Caco-2 (cell line): ENCODE data around the gene EBF3. TPM values are rescaled to one million over a fixed set of nuclear protein-coding genes. Genes with fewer than 3 reads are reported as not detected.

Experiments
- BruUV-seq: library from RNA; stranded (reverse); fragments of 400-500 nt; replicated peaks from 2 replicates; lab custom pipeline; 2021; lab: Mats Ljungman, UMichigan
- CTCF ChIA-PET: fragments of 300-600 bp; sonication (Branson Sonifier 250); formaldehyde crosslinking; loops from one replicate; lab custom pipeline; 2022; ENCODE audit warnings: antibody characterized with exemption; lab: Charles Lee
- POLR2A ChIA-PET: fragments of 300-600 bp; sonication (Branson Sonifier 250); formaldehyde crosslinking; loops from one replicate; lab custom pipeline; 2022; ENCODE audit warnings: antibody characterized with exemption; lab: Charles Lee
- DNase-seq, 2 experiments: peaks; one replicate each; pipeline versions ENCODE4 v3.0.0 to v3.0.0-alpha.2; 2020 to 2022
- H3K27me3 ChIP-seq: replicated peaks from 2 replicates; pipeline ENCODE4 v1.6.0; 2011; ENCODE audit warnings: low read length; ENCODE audit not compliant: control insufficient read depth, insufficient read depth
- H3K36me3 ChIP-seq: 2 replicates; pipeline ENCODE4 v1.5.1; 2011; ENCODE audit warnings: low read length; ENCODE audit not compliant: control insufficient read depth, insufficient read depth
- H3K4me1 ChIP-seq: fragments of 250-450 bp; sonication (Bioruptor Pico); 2 replicates; pipeline ENCODE4 v1.5.1; 2020; ENCODE audit warnings: mild to moderate bottlenecking
- H3K4me3 ChIP-seq: 2 replicates; pipeline ENCODE4 v1.5.1; 2011; ENCODE audit warnings: low read depth, mild to moderate bottlenecking, control low read depth, low read length
- H3K9me3 ChIP-seq: fragments of 250-450 bp; sonication (Bioruptor Pico); 2 replicates; pipeline ENCODE4 v1.5.1; 2020; ENCODE audit warnings: mild to moderate bottlenecking, moderate library complexity
- H3K27ac Mint-ChIP-seq: one replicate; pipeline ENCODE4 v1.8.0; 2022; ENCODE audit warnings: mixed read lengths; ENCODE audit not compliant: unreplicated experiment
- H3K27me3 Mint-ChIP-seq: one replicate; pipeline ENCODE4 v1.8.0; 2022; ENCODE audit warnings: mixed read lengths; ENCODE audit not compliant: insufficient read depth, unreplicated experiment
- H3K36me3 Mint-ChIP-seq: one replicate; pipeline ENCODE4 v1.8.0; 2022; ENCODE audit warnings: mild to moderate bottlenecking, mixed read lengths; ENCODE audit not compliant: insufficient read depth, unreplicated experiment
- H3K4me1 Mint-ChIP-seq: one replicate; pipeline ENCODE4 v1.8.0; 2022; ENCODE audit warnings: low read depth, mixed read lengths; ENCODE audit not compliant: unreplicated experiment
- H3K4me3 Mint-ChIP-seq: one replicate; pipeline ENCODE4 v1.8.0; 2022; ENCODE audit warnings: mild to moderate bottlenecking, moderate library complexity, mixed read lengths; ENCODE audit not compliant: unreplicated experiment
- H3K9me3 Mint-ChIP-seq: one replicate; pipeline ENCODE4 v1.8.0; 2022; ENCODE audit warnings: mixed read lengths; ENCODE audit not compliant: unreplicated experiment
- intact Hi-C: fragments of 100-400 bp; cut with micrococcal nuclease; formaldehyde crosslinking; loops from one replicate; pipeline ENCODE4 v1.10.0; 2022; ENCODE audit not compliant: unreplicated experiment
- total RNA-seq: library from RNA; stranded (reverse); gene quantifications from 2 replicates; pipeline ENCODE4 v1.2.3, GENCODE V29; 2022
- TF ChIP-seq, protein P1 (sequence below), 2 experiments: fragments of 200-600 bp in 1 of 2; IDR thresholded peaks; 1 replicate in 1 of 2; 2 replicates in 1 of 2; pipeline versions ENCODE4 v1.5.1 to v1.8.0; 2011 to 2022; ENCODE audit warnings: antibody characterized with exemption in 1 of 2, control low read depth in 1 of 2, inconsistent platforms in 1 of 2, low read depth in 1 of 2, low read length in 1 of 2, mild to moderate bottlenecking in 1 of 2, moderate library complexity in 1 of 2; ENCODE audit not compliant: insufficient read depth in 1 of 2, severe bottlenecking in 1 of 2, unreplicated experiment in 1 of 2

Gene EBF3
- total RNA-seq, 1 experiment from 2014 or later = 0.79 TPM

GRCh38 chr10:129942936-129943715 is 20.9 kb downstream of the EBF3 start:
- no peaks in the 10 kb centered on the region for H3K4me1 Mint-ChIP-seq
- no peak for DNase-seq
- TF ChIP-seq, protein P1, sequence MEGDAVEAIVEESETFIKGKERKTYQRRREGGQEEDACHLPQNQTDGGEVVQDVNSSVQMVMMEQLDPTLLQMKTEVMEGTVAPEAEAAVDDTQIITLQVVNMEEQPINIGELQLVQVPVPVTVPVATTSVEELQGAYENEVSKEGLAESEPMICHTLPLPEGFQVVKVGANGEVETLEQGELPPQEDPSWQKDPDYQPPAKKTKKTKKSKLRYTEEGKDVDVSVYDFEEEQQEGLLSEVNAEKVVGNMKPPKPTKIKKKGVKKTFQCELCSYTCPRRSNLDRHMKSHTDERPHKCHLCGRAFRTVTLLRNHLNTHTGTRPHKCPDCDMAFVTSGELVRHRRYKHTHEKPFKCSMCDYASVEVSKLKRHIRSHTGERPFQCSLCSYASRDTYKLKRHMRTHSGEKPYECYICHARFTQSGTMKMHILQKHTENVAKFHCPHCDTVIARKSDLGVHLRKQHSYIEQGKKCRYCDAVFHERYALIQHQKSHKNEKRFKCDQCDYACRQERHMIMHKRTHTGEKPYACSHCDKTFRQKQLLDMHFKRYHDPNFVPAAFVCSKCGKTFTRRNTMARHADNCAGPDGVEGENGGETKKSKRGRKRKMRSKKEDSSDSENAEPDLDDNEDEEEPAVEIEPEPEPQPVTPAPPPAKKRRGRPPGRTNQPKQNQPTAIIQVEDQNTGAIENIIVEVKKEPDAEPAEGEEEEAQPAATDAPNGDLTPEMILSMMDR (IDR thresholded peaks at IDR 0.05; ENCODE audit: insufficient read depth in 1 of 2, low read depth in 1 of 2, low read length in 1 of 2, severe bottlenecking in 1 of 2, unreplicated experiment in 1 of 2) = no peak
- Histone ChIP-seq H3K4me3 (no peak overlapping the region), H3K9me3 (no peaks in the 10 kb centered on the region), H3K27me3 (no peaks in the 10 kb centered on the region), H3K36me3 (no peaks in the 10 kb centered on the region), H3K4me1 (no peaks in the 10 kb centered on the region)
- peaks cover 11% of the 10 kb centered on the region for H3K27me3 Mint-ChIP-seq
- no peak overlapping the region for H3K27ac Mint-ChIP-seq
- no peaks in the 10 kb centered on the region for H3K9me3 Mint-ChIP-seq
- BruUV-seq = no TSS peak
- no peak overlapping the region for H3K4me3 Mint-ChIP-seq
- ChIA-PET POLR2A (no interaction called here), CTCF (no interaction called here)
- intact Hi-C loops = no loop called here
- H3K36me3 Mint-ChIP-seq = no peaks in the 10 kb centered on the region

- H3K4me1 ChIP-seq = no peaks in the 10 kb centered on the region
- H3K4me3 Mint-ChIP-seq = no peak overlapping the region
- H3K9me3 ChIP-seq = no peaks in the 10 kb centered on the region
- no peaks in the 10 kb centered on the region for H3K36me3 ChIP-seq
- H3K27me3 Mint-ChIP-seq = peaks cover 14% of the 10 kb centered on the region
- POLR2A ChIA-PET = no interaction called here
- H3K36me3 Mint-ChIP-seq = no peaks in the 10 kb centered on the region
- CTCF ChIA-PET = no interaction called here
- no TSS peak for BruUV-seq
- intact Hi-C loops = no loop called here
- no peaks in the 10 kb centered on the region for H3K27me3 ChIP-seq
- no peak for DNase-seq
- TF ChIP-seq, protein P1 (IDR thresholded peaks at IDR 0.05; ENCODE audit: insufficient read depth in 1 of 2, low read depth in 1 of 2, low read length in 1 of 2, severe bottlenecking in 1 of 2, unreplicated experiment in 1 of 2) = no peak
- H3K4me1 Mint-ChIP-seq = no peaks in the 10 kb centered on the region
- H3K27ac Mint-ChIP-seq = no peak overlapping the region
- no peak overlapping the region for H3K4me3 ChIP-seq
- H3K9me3 Mint-ChIP-seq = no peaks in the 10 kb centered on the region
Measured at GRCh38 chr10:129942391-129942790, 21.7 kb downstream of the EBF3 start.

- no peak for DNase-seq
- Mint-ChIP-seq H3K4me1 (no peaks in the 10 kb centered on the region), H3K4me3 (no peak overlapping the region), H3K27ac (no peak overlapping the region), H3K36me3 (no peaks in the 10 kb centered on the region), H3K9me3 (no peaks in the 10 kb centered on the region), H3K27me3 (peaks cover 14% of the 10 kb centered on the region)
- intact Hi-C loops = no loop called here
- H3K4me1 ChIP-seq = no peaks in the 10 kb centered on the region
- POLR2A ChIA-PET = no interaction called here
- no peaks in the 10 kb centered on the region for H3K9me3 ChIP-seq
- CTCF ChIA-PET = no interaction called here
- no TSS peak for BruUV-seq
- H3K36me3 ChIP-seq = no peaks in the 10 kb centered on the region
- H3K4me3 ChIP-seq = no peak overlapping the region
- H3K27me3 ChIP-seq = no peaks in the 10 kb centered on the region
- TF ChIP-seq, protein P1 (IDR thresholded peaks at IDR 0.05; ENCODE audit: insufficient read depth in 1 of 2, low read depth in 1 of 2, low read length in 1 of 2, severe bottlenecking in 1 of 2, unreplicated experiment in 1 of 2) = no peak
Measured at GRCh38 chr10:129942019-129942277, 22.1 kb downstream of the EBF3 start.
